Neural progenitor cell (in vitro differentiated cells): ENCODE results near the gene SLC25A44.

Source experiments
- CTCF ChIP-seq: fragments of 200-600 bp; sonication (generic); IDR thresholded peaks from 2 replicates; pipeline ENCODE4 v1.5.1; 2017; ENCODE audit warnings: antibody characterized with exemption, mild to moderate bottlenecking
- EZH2 ChIP-seq: fragments of 200-600 bp; sonication (generic); IDR thresholded peaks from 2 replicates; pipeline ENCODE4 v1.6.1; 2017; ENCODE audit warnings: antibody characterized with exemption, mild to moderate bottlenecking, moderate library complexity

- TF ChIP-seq CTCF = no peak
- TF ChIP-seq EZH2 = no peak
Observed at GRCh38 chr1:156230473-156230837, 36.6 kb downstream of the SLC25A44 start.
